Smooth muscle cell (in vitro differentiated cells): ENCODE measurements around the gene CACNA2D1. TPM values are rescaled to one million over a fixed set of nuclear protein-coding genes. Genes with fewer than 3 reads are reported as not detected.

Experiments used
- DNase-seq: peaks from one replicate; lab custom pipeline; 2025; ENCODE audit not compliant: unreplicated experiment; lab: John Stamatoyannopoulos, UW
- H2AFZ ChIP-seq: fragments of 200-600 bp; sonication (generic); 2 replicates; pipeline ENCODE4 v1.6.0; 2016; ENCODE audit warnings: antibody characterized with exemption, low read depth, mild to moderate bottlenecking
- H3F3A ChIP-seq: fragments of 200-600 bp; sonication (generic); 2 replicates; pipeline ENCODE4 v1.6.0; 2017; ENCODE audit warnings: antibody characterized with exemption, low read depth
- H3K27ac ChIP-seq: fragments of 200-600 bp; sonication (generic); 2 replicates; pipeline ENCODE4 v1.5.1; 2016; ENCODE audit warnings: low read depth, mild to moderate bottlenecking
- H3K27me3 ChIP-seq: fragments of 200-600 bp; sonication (generic); 2 replicates; pipeline ENCODE4 v1.6.1; 2016; ENCODE audit warnings: low read depth, mild to moderate bottlenecking
- H3K36me3 ChIP-seq: fragments of 200-600 bp; sonication (generic); 2 replicates; pipeline ENCODE4 v1.5.1; 2016; ENCODE audit warnings: low read depth
- H3K4me1 ChIP-seq: fragments of 200-600 bp; sonication (generic); 2 replicates; pipeline ENCODE4 v1.5.1; 2016; ENCODE audit warnings: low read depth
- H3K4me2 ChIP-seq: fragments of 200-600 bp; sonication (generic); 2 replicates; pipeline ENCODE4 v1.6.0; 2016; ENCODE audit warnings: mild to moderate bottlenecking
- H3K4me3 ChIP-seq: fragments of 200-600 bp; sonication (generic); 2 replicates; pipeline ENCODE4 v1.5.1; 2016; ENCODE audit warnings: mild to moderate bottlenecking
- H3K79me2 ChIP-seq: fragments of 200-600 bp; sonication (generic); 2 replicates; pipeline ENCODE4 v1.6.0; 2016; ENCODE audit warnings: low read depth, mild to moderate bottlenecking
- H3K9ac ChIP-seq: fragments of 200-600 bp; sonication (generic); 2 replicates; pipeline ENCODE4 v1.6.0; 2016; ENCODE audit warnings: low read depth
- H3K9me3 ChIP-seq: fragments of 200-600 bp; sonication (generic); replicated peaks from 2 replicates; pipeline ENCODE4 v1.5.1; 2016; ENCODE audit warnings: low read depth
- H4K20me1 ChIP-seq: fragments of 200-600 bp; sonication (generic); 2 replicates; pipeline ENCODE4 v1.6.0; 2016; ENCODE audit warnings: low read depth
- WGBS: methylation state at CpG from one replicate; pipeline ENCODE4 v1.1.7; 2016; ENCODE audit warnings: low lambda C conversion rate; 5-methylcytosine and 5-hydroxymethylcytosine counted together
- polyA plus RNA-seq: library from polyadenylated mRNA; unstranded; fragments of >200 nt; fragmentation: Nextera tagmentation; extraction: Ambion mirVana; gene quantifications from 2 replicates; pipeline ENCODE4 v1.2.1, GENCODE V29; 2016
- total RNA-seq: library from RNA; depleted of rRNA; stranded (reverse); fragments of >200 nt; gene quantifications from 2 replicates; pipeline ENCODE4 v1.2.3, GENCODE V29; 2014
- TF ChIP-seq, protein P1 (sequence below): fragments of 200-600 bp; sonication (generic); IDR thresholded peaks from 2 replicates; pipeline ENCODE4 v1.5.1; 2017; ENCODE audit warnings: borderline replicate concordance, mild to moderate bottlenecking, antibody characterized with exemption; ENCODE audit not compliant: insufficient read depth, poor library complexity, severe bottlenecking

Gene CACNA2D1
- total and polyA plus RNA-seq, 2 experiments from 2014 or later: 4.1 to 39.3 TPM

DNA sequence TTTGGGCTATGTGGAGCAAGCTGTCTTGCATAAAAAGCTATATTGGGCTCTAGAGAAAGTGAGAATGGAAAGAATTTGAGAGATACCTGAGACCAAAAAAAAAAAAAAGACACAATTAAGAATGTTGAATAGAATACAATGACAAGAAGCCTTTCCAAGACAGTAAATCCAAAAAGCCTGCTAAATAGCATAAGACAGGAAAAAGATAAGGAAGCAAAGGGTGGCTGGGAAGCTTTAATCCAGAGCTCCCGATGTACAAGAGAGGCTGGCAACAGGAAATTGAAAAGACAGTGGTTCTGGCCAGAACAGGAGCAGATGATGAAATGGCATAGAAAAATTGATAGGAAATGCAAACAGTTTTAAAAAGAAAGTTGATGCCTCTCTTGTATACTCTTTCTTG is 174.9 kb downstream of the CACNA2D1 start:
- no peak overlapping the region for H2AFZ ChIP-seq
- no peak overlapping the region for H3K4me2 ChIP-seq
- no peak overlapping the region for H3K27ac ChIP-seq
- H3K79me2 ChIP-seq: no peaks in the 10 kb centered on the region
- no peaks in the 10 kb centered on the region for H3K4me1 ChIP-seq
- no peaks in the 10 kb centered on the region for H3K9me3 ChIP-seq
- H3K4me3 ChIP-seq: no peak overlapping the region
- no peaks in the 10 kb centered on the region for H3K27me3 ChIP-seq
- WGBS: 21% methylated on average over 1 of the region's 1 CpG
- H3K9ac ChIP-seq: no peak overlapping the region
- no peaks in the 10 kb centered on the region for H4K20me1 ChIP-seq
- no peaks in the 10 kb centered on the region for H3F3A ChIP-seq
- TF ChIP-seq, protein P1, sequence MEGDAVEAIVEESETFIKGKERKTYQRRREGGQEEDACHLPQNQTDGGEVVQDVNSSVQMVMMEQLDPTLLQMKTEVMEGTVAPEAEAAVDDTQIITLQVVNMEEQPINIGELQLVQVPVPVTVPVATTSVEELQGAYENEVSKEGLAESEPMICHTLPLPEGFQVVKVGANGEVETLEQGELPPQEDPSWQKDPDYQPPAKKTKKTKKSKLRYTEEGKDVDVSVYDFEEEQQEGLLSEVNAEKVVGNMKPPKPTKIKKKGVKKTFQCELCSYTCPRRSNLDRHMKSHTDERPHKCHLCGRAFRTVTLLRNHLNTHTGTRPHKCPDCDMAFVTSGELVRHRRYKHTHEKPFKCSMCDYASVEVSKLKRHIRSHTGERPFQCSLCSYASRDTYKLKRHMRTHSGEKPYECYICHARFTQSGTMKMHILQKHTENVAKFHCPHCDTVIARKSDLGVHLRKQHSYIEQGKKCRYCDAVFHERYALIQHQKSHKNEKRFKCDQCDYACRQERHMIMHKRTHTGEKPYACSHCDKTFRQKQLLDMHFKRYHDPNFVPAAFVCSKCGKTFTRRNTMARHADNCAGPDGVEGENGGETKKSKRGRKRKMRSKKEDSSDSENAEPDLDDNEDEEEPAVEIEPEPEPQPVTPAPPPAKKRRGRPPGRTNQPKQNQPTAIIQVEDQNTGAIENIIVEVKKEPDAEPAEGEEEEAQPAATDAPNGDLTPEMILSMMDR: no peak
- no peak for DNase-seq
- H3K36me3 ChIP-seq: no peaks in the 10 kb centered on the region

DNA sequence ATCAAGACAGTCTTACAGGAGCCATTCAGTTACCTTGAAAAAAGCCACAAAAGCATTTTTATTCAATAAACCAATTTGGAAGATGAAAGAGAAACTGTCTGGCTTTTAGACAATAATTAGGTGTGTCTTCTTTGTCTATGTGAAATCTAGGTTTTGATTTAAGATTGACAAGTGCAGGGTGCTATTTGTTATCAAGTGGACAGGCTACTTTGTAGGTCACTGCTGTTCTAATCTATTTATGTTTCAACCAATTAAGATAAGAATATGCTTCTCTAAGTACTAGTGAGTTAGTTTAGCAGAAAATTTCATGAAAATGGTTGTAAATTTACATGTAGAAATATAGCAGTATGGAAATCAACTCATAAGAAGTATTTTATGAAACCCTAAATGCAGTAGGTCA is 177.5 kb downstream of the CACNA2D1 start:
- H3K9me3 ChIP-seq: no peaks in the 10 kb centered on the region
- H3K79me2 ChIP-seq: no peaks in the 10 kb centered on the region
- no peaks in the 10 kb centered on the region for H3K27me3 ChIP-seq
- no peak overlapping the region for H3K9ac ChIP-seq
- no peak overlapping the region for H3K27ac ChIP-seq
- H4K20me1 ChIP-seq: no peaks in the 10 kb centered on the region
- TF ChIP-seq, protein P1: no peak
- no peak overlapping the region for H3K4me3 ChIP-seq
- H3K36me3 ChIP-seq: no peaks in the 10 kb centered on the region
- no peak for DNase-seq
- H3F3A ChIP-seq: no peaks in the 10 kb centered on the region
- no peak overlapping the region for H2AFZ ChIP-seq
- H3K4me2 ChIP-seq: no peak overlapping the region
- no peaks in the 10 kb centered on the region for H3K4me1 ChIP-seq

DNA sequence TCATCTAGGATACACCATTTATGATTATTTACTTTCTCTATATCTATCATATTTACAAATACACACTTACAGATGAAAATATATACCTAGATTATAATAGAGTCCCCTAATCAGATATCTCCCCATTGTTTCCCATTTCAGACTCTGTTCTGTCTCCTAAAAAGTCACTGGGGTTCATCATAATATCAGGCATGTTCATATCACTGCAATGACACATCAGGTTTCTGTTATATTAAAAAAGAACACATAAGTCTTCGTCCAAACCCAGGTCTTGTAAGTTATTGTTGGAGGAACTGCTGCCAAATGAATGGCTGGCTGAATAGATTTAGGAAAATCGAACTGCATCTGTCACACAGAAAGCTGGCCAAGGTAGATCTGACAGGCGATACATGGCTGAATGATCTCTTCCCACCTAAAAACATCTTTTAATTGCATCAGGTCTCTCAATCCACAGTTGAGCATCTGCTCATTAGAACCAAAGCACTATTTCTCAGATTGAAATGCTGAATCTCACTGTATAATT is 178.7 kb downstream of the CACNA2D1 start:
- Histone ChIP-seq H3K4me1 (no peaks in the 10 kb centered on the region), H3K27me3 (no peaks in the 10 kb centered on the region), H3K36me3 (no peaks in the 10 kb centered on the region), H3K79me2 (no peaks in the 10 kb centered on the region), H3K4me3 (no peak overlapping the region), H3K9me3 (no peaks in the 10 kb centered on the region), H3K4me2 (no peak overlapping the region), H4K20me1 (no peaks in the 10 kb centered on the region), H3F3A (no peaks in the 10 kb centered on the region), H2AFZ (no peak overlapping the region), H3K9ac (no peak overlapping the region), H3K27ac (no peak overlapping the region)
- 95% methylated on average over 3 of the region's 3 CpGs for WGBS
- no peak for DNase-seq
- TF ChIP-seq, protein P1: no peak

DNA sequence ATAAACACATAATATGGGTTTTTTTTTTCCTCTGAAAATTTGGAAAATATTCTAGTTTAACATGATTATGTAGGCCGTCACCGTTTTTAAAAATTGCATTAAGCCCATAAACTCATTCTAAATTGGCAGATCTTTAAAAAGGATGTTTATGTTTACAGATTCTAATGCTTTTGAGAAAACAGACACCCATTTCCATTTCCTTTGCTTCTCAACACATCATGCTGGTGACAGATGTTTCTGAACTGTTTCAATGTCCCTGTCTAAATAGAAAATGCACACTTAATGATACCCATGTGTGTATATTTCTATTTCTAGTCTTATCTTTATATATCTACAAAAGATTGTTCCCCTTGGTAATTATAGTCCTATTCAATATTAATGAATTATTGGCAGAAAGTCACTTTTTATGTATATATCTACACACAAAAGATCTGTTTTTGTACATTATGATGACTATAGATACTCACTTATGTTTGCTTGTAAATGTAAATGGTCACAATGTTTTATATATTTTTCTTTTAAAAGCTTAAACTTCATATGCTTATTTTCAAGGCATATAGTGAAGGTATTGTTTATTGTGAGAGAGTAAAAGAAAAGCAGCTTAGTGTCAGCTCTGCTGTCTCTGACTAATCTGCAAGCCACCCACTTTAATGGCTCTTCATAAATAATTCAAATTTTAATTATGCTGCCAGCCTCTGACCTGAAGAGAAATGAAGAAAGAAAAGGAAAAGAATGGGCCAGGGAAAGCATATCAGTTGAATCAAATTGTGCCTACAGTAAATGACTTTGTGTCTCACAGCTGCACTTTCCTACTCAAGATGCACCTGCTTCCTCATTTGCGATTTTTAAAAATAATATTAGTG is 179.4 kb downstream of the CACNA2D1 start:
- H3K36me3 ChIP-seq: no peaks in the 10 kb centered on the region
- no peak overlapping the region for H2AFZ ChIP-seq
- 63% methylated on average over 3 of the region's 3 CpGs for WGBS
- no peak for DNase-seq
- H3K4me3 ChIP-seq: no peak overlapping the region
- no peak overlapping the region for H3K4me2 ChIP-seq
- no peaks in the 10 kb centered on the region for H3K4me1 ChIP-seq
- H3K9me3 ChIP-seq: no peaks in the 10 kb centered on the region
- no peaks in the 10 kb centered on the region for H4K20me1 ChIP-seq
- H3K9ac ChIP-seq: no peak overlapping the region
- H3K27me3 ChIP-seq: no peaks in the 10 kb centered on the region
- no peak overlapping the region for H3K27ac ChIP-seq
- no peaks in the 10 kb centered on the region for H3K79me2 ChIP-seq
- no peaks in the 10 kb centered on the region for H3F3A ChIP-seq
- TF ChIP-seq, protein P1: no peak
